Fibroblast of skin of right biceps (primary cell): ENCODE results near the gene SMC4.

Experiments used
- DNase-seq: peaks from one replicate; pipeline ENCODE4 v3.0.0-alpha.2; 2013

Gene SMC4

GRCh38 chr3:160395297-160395696 lies 4.2 kb upstream of the SMC4 start:
- peak; percentile 84 for DNase-seq

GRCh38 chr3:160398820-160399124 lies 678 bp upstream of the SMC4 start:
- DNase-seq = no peak

GRCh38 chr3:160400030-160400701 lies 716 bp downstream of the SMC4 start:
- peak; percentile 51 for DNase-seq

GRCh38 chr3:160400702-160401150 lies 1.3 kb downstream of the SMC4 start:
- no peak for DNase-seq

- peak; percentile 71 for DNase-seq
These were observed 2.0 kb downstream of the SMC4 start for GRCh38 chr3:160401291-160402095.

GRCh38 chr3:160402221-160403027 lies 3.0 kb downstream of the SMC4 start:
- no peak for DNase-seq

GRCh38 chr3:160403028-160403545 lies 3.6 kb downstream of the SMC4 start:
- no peak for DNase-seq

GRCh38 chr3:160403796-160404470 lies 4.5 kb downstream of the SMC4 start:
- DNase-seq = no peak

- DNase-seq = no peak
These were observed 10.6 kb downstream of the SMC4 start for GRCh38 chr3:160409812-160410610.

GRCh38 chr3:160412477-160412876 lies 13.0 kb downstream of the SMC4 start:
- DNase-seq = no peak

GRCh38 chr3:160413613-160414248 lies 14.3 kb downstream of the SMC4 start:
- peak; percentile 75 for DNase-seq

- no peak for DNase-seq
These were observed 17.9 kb downstream of the SMC4 start for GRCh38 chr3:160417311-160417710.

GRCh38 chr3:160427832-160428424 lies 28.5 kb downstream of the SMC4 start:
- DNase-seq = no peak

GRCh38 chr3:160434071-160434470 lies 34.6 kb downstream of the SMC4 start:
- DNase-seq = peak; percentile 52

- DNase-seq = no peak
These were observed 35.6 kb downstream of the SMC4 start for GRCh38 chr3:160435095-160435494.

GRCh38 chr3:160435747-160436146 lies 36.3 kb downstream of the SMC4 start:
- DNase-seq = no peak

GRCh38 chr3:160437083-160437455 lies 37.6 kb downstream of the SMC4 start:
- DNase-seq = no peak

- DNase-seq = no peak
These were observed 41.2 kb downstream of the SMC4 start for GRCh38 chr3:160440687-160441086.

GRCh38 chr3:160444411-160444810 lies 45.0 kb downstream of the SMC4 start:
- no peak for DNase-seq

GRCh38 chr3:160445854-160446253 lies 46.4 kb downstream of the SMC4 start:
- DNase-seq = no peak

GRCh38 chr3:160446522-160447056 lies 47.1 kb downstream of the SMC4 start:
- DNase-seq = no peak
